Activated CD4-positive, alpha-beta T cell treated with anti-CD3 and anti-CD28 coated beads for 36 hours (primary cell): Measurements from ENCODE around the gene PCDHGC4. TPM values are rescaled to one million over a fixed set of nuclear protein-coding genes. Genes with fewer than 3 reads are reported as not detected.

Experiments
- ATAC-seq: fragments of 200-7000 bp; cut with Tn5 transposase; one replicate; pipeline ENCODE4 v1.10.0; 2021; ENCODE audit warnings: mild to moderate bottlenecking, moderate library complexity
- CTCF ChIA-PET: fragments of 350-600 bp; sonication (Branson Sonifier 250); formaldehyde crosslinking; loops from one replicate; lab custom pipeline; 2021; ENCODE audit warnings: antibody characterized with exemption; lab: Charles Lee
- POLR2A ChIA-PET: fragments of 350-600 bp; sonication (Branson Sonifier 250); formaldehyde crosslinking; loops from one replicate; lab custom pipeline; 2021; ENCODE audit warnings: antibody characterized with exemption, inconsistent platforms; lab: Charles Lee
- DNase-seq: peaks from one replicate; pipeline ENCODE4 v3.0.0-alpha.2; 2020
- H3K27ac Mint-ChIP-seq: one replicate; pipeline ENCODE4 v1.8.0; 2021; ENCODE audit warnings: mixed read lengths
- H3K27me3 Mint-ChIP-seq: one replicate; pipeline ENCODE4 v1.8.0; 2021; ENCODE audit warnings: mixed read lengths
- H3K36me3 Mint-ChIP-seq: one replicate; pipeline ENCODE4 v1.8.0; 2021; ENCODE audit warnings: low read depth, mixed read lengths
- H3K4me1 Mint-ChIP-seq: one replicate; pipeline ENCODE4 v1.8.0; 2021; ENCODE audit warnings: mixed read lengths
- H3K4me3 Mint-ChIP-seq: one replicate; pipeline ENCODE4 v1.8.0; 2021; ENCODE audit warnings: mild to moderate bottlenecking, moderate library complexity, mixed read lengths
- H3K9me3 Mint-ChIP-seq: one replicate; pipeline ENCODE4 v1.8.0; 2021; ENCODE audit warnings: low read depth, mixed read lengths
- intact Hi-C, 2 experiments: fragments of 100-400 bp; cut with DNase I in 1 of 2; cut with micrococcal nuclease in 1 of 2; formaldehyde crosslinking; loops; one replicate each; pipeline versions ENCODE4 v1.14.2 to v1.15.1; 2022 to 2024; cut with DNase I, micrococcal nuclease
- total RNA-seq, 2 experiments: library from RNA; stranded (reverse); gene quantifications; one replicate each; pipeline ENCODE4 v1.2.3, GENCODE V29; 2021

Gene PCDHGC4
- total RNA-seq, 2 experiments from 2014 or later: not detected

- Mint-ChIP-seq H3K36me3 (no peaks in the 10 kb centered on the region), H3K4me3 (no peak overlapping the region), H3K27ac (no peak overlapping the region), H3K27me3 (peaks cover 2% of the 10 kb centered on the region), H3K9me3 (no peaks in the 10 kb centered on the region), H3K4me1 (peaks cover 4% of the 10 kb centered on the region)
- no peak for DNase-seq
- ATAC-seq: no peak
- intact Hi-C loops: no loop called here
- CTCF ChIA-PET: interaction anchor here (1.0 kb wide), 1 partner anchor 107 kb away, joined by 4 read pairs; no protein-coding TSS in a partner anchor
- POLR2A ChIA-PET: no interaction called here
These were observed 19.4 kb downstream of the PCDHGC4 start for GRCh38 chr5:141504216-141504615.

- POLR2A ChIA-PET: no interaction called here
These were observed 21.7 kb downstream of the PCDHGC4 start for GRCh38 chr5:141506381-141507155.

GRCh38 chr5:141507387-141508091, 22.7 kb downstream of the PCDHGC4 start:
- Mint-ChIP-seq H3K9me3 (no peaks in the 10 kb centered on the region), H3K4me3 (no peak overlapping the region), H3K36me3 (no peaks in the 10 kb centered on the region), H3K27ac (no peak overlapping the region), H3K27me3 (no peaks in the 10 kb centered on the region), H3K4me1 (peaks cover 12% of the 10 kb centered on the region)
- no peak for ATAC-seq
- intact Hi-C loops: no loop called here
- no peak for DNase-seq
- POLR2A ChIA-PET: no interaction called here
- CTCF ChIA-PET: interaction anchor here (0.6 to 2.3 kb wide), 7 partner anchors 10 to 315 kb away, joined by 3 to 6 read pairs (median 4); partner anchors contain the start of gene PCDHB10

More at GRCh38 chr5:141506381-141507155, 21.7 kb downstream of the PCDHGC4 start:
- intact Hi-C loops: no loop called here
- Mint-ChIP-seq H3K36me3 (no peaks in the 10 kb centered on the region), H3K4me1 (peaks cover 9% of the 10 kb centered on the region), H3K9me3 (no peaks in the 10 kb centered on the region), H3K4me3 (no peak overlapping the region), H3K27ac (no peak overlapping the region), H3K27me3 (no peaks in the 10 kb centered on the region)
- CTCF ChIA-PET: interaction anchor here (0.6 to 2.3 kb wide), 5 partner anchors 11 to 314 kb away, joined by 3 to 6 read pairs (median 5); partner anchors contain the start of genes PCDHB10 and PCDHGC5
- DNase-seq (no peak), ATAC-seq (no peak)

GRCh38 chr5:141508440-141508797, 23.6 kb downstream of the PCDHGC4 start:
- H3K4me1 Mint-ChIP-seq: peaks cover 18% of the 10 kb centered on the region
- H3K4me3 Mint-ChIP-seq: no peak overlapping the region

GRCh38 chr5:141508798-141509611, 24.2 kb downstream of the PCDHGC4 start:
- CTCF ChIA-PET: interaction anchor here (0.9 to 7.9 kb wide), 9 partner anchors 9 to 170 kb away, joined by 3 to 101 read pairs (median 5); partner anchors contain the start of genes PCDHGA11, PCDHGA2 and PCDHGB5
- peak; percentile 61 for DNase-seq
- POLR2A ChIA-PET: no interaction called here
- Mint-ChIP-seq H3K27me3 (no peaks in the 10 kb centered on the region), H3K36me3 (peaks cover 8% of the 10 kb centered on the region), H3K27ac (peak overlapping the region; percentile 52), H3K4me3 (no peak overlapping the region), H3K4me1 (peaks cover 24% of the 10 kb centered on the region), H3K9me3 (no peaks in the 10 kb centered on the region)
- ATAC-seq: peak; percentile 27
- intact Hi-C loops: no loop called here

More at GRCh38 chr5:141508440-141508797, 23.6 kb downstream of the PCDHGC4 start:
- Mint-ChIP-seq H3K27ac (no peak overlapping the region), H3K36me3 (peaks cover 4% of the 10 kb centered on the region), H3K9me3 (no peaks in the 10 kb centered on the region), H3K27me3 (no peaks in the 10 kb centered on the region)
- ChIA-PET POLR2A (no interaction called here), CTCF (interaction anchor here (0.7 to 2.3 kb wide), 4 partner anchors 9 to 56 kb away, joined by 3 to 6 read pairs (median 5); no protein-coding TSS in a partner anchor)
- intact Hi-C loops: no loop called here
- DNase-seq (no peak), ATAC-seq (no peak)

- Mint-ChIP-seq H3K4me1 (peaks cover 36% of the 10 kb centered on the region), H3K27ac (no peak overlapping the region), H3K4me3 (no peak overlapping the region), H3K27me3 (no peaks in the 10 kb centered on the region), H3K36me3 (peaks cover 8% of the 10 kb centered on the region), H3K9me3 (no peaks in the 10 kb centered on the region)
- ATAC-seq (no peak), DNase-seq (no peak)
- intact Hi-C loops: loop anchor here in 1 of 2 experiments (5.0 kb wide), 1 partner anchor 33 kb away; the partner anchor contains the start of gene PCDHGC3
- ChIA-PET CTCF (interaction anchor here (0.6 to 7.9 kb wide), 10 partner anchors 12 to 171 kb away, joined by 3 to 101 read pairs (median 4); partner anchors contain the start of genes PCDHGA2, PCDHGA3 and PCDHGB5), POLR2A (no interaction called here)
These were observed 25.3 kb downstream of the PCDHGC4 start for GRCh38 chr5:141510160-141510559.

GRCh38 chr5:141510850-141511601, 26.2 kb downstream of the PCDHGC4 start:
- POLR2A ChIA-PET: no interaction called here
- Mint-ChIP-seq H3K27me3 (no peaks in the 10 kb centered on the region), H3K9me3 (no peaks in the 10 kb centered on the region), H3K4me1 (peaks cover 38% of the 10 kb centered on the region), H3K36me3 (peaks cover 13% of the 10 kb centered on the region), H3K4me3 (no peak overlapping the region), H3K27ac (no peak overlapping the region)
- CTCF ChIA-PET: interaction anchor here (0.6 to 7.9 kb wide), 13 partner anchors 13 to 266 kb away, joined by 3 to 101 read pairs (median 5); partner anchors contain the start of genes PCDHB15, PCDHGA1, PCDHGA10 and PCDHGA11
- no peak for DNase-seq
- ATAC-seq: no peak
- intact Hi-C loops: loop anchor here in 1 of 2 experiments (5.0 kb wide), 1 partner anchor 34 kb away; the partner anchor contains the start of gene PCDHGC3

GRCh38 chr5:141511771-141512325, 27.0 kb downstream of the PCDHGC4 start:
- intact Hi-C loops: loop anchor here (1.0 to 5.0 kb wide), 6 partner anchors 35 to 191 kb away; partner anchors contain the start of genes PCDHGC3 (in 2 of the 2), PCDHGA10 (in 1 of the 2), PCDHGA11 (in 1 of the 2) and TAF7 (in 1 of the 2)
- peaks cover 21% of the 10 kb centered on the region for H3K36me3 Mint-ChIP-seq
- H3K9me3 Mint-ChIP-seq: no peaks in the 10 kb centered on the region
- POLR2A ChIA-PET: no interaction called here
- H3K27me3 Mint-ChIP-seq: no peaks in the 10 kb centered on the region
- no peak for DNase-seq
- no peak for ATAC-seq
- CTCF ChIA-PET: interaction anchor here (0.6 to 7.9 kb wide), 11 partner anchors 10 to 181 kb away, joined by 3 to 101 read pairs (median 8); partner anchors contain the start of genes PCDHGA1, PCDHGA10, PCDHGA11 and PCDHGB3
- no peak overlapping the region for H3K27ac Mint-ChIP-seq
- peaks cover 38% of the 10 kb centered on the region for H3K4me1 Mint-ChIP-seq
- no peak overlapping the region for H3K4me3 Mint-ChIP-seq

GRCh38 chr5:141512390-141512910, 27.6 kb downstream of the PCDHGC4 start:
- peaks cover 27% of the 10 kb centered on the region for H3K36me3 Mint-ChIP-seq
- intact Hi-C loops: loop anchor here (1.0 to 5.0 kb wide), 6 partner anchors 35 to 192 kb away; partner anchors contain the start of genes PCDHGC3 (in 2 of the 2), PCDHGA10 (in 1 of the 2), PCDHGA11 (in 1 of the 2) and TAF7 (in 1 of the 2)

More at GRCh38 chr5:141512390-141512910, 27.6 kb downstream of the PCDHGC4 start:
- peak overlapping the region; percentile 86 for H3K27ac Mint-ChIP-seq
- H3K27me3 Mint-ChIP-seq: no peaks in the 10 kb centered on the region
- peak; percentile 93 for DNase-seq
- H3K4me3 Mint-ChIP-seq: peak overlapping the region; percentile 75
- peaks cover 38% of the 10 kb centered on the region for H3K4me1 Mint-ChIP-seq
- no peaks in the 10 kb centered on the region for H3K9me3 Mint-ChIP-seq
- peak; percentile 17 for ATAC-seq
- ChIA-PET CTCF (interaction anchor here (0.6 to 7.9 kb wide), 28 partner anchors 10 to 289 kb away, joined by 3 to 101 read pairs (median 5); partner anchors contain the start of genes PCDHB14, PCDHGA10, PCDHGA11 and PCDHGA12), POLR2A (no interaction called here)
